Dermis blood vessel endothelial cell (primary cell): ENCODE results near the gene SPRR5. TPM values are rescaled to one million over a fixed set of nuclear protein-coding genes. Genes with fewer than 3 reads are reported as not detected.

Source experiments
- DNase-seq: peaks from one replicate; pipeline ENCODE4 v3.0.0; 2010
- total RNA-seq: library from RNA; depleted of rRNA; stranded (reverse); fragments of >200 nt; gene quantifications from 2 replicates; pipeline ENCODE4 v1.2.3, GENCODE V29; 2014

The SPRR5 gene
- total RNA-seq, 1 donor from 2014 or later: not detected

DNA sequence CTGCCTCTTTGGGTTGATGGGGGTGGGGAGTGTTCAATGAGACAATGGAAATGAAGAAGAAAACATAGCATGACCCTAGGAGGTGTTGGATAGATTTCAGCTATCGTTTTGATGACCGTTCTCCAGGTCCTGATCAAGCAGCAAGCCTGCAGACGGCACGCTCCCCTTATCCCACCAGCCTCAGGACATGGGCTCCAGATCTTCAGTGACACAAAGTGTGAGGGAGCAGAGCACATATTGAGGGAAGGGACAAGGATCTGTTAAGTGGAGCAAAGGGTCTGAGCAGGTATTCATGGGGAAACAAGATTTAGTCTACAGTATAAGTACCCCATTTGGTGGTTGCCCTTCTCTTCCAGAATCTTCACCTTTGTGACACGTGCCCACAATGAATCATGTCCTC is 4.7 kb downstream of the SPRR5 start:
- DNase-seq: no peak

DNA sequence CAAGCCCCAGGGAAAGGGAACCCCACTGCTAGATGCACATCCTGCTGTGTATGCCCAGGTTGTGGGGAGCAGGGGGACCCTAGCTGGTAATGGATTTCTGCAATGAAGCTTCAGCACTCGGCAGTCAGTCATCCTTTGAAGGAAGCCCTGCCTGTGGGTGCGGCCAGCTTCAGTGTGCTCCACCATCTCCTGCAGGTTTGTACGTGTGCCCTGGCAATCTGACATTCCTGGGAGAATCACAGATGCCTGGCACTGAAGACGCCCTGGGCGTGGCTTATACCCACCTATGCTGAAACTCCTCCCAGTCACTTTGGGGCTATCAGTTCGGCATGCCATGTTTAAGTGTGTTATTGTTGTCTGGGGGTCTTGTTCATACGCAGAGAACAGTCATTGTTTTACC is 6.8 kb downstream of the SPRR5 start:
- DNase-seq: no peak

DNA sequence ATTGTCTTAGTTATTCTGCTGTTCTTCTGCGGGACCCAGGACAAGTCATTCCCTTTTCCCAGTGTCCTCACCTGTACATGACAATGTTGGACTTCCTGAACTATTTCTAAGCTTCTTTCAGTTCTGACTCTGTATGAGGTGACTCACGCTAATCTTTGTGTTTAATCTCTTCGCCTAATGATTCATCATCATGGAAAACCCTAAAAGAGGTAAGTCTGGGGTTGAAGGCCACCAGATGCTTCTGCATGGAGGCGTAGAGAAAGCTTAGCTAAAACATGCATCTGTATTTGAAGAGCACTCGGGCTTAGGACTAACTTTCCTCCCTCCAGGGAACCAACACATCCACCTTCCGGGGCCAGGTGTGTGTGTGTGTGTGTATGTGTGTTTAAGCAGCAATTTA is 7.4 kb downstream of the SPRR5 start:
- DNase-seq: no peak

DNA sequence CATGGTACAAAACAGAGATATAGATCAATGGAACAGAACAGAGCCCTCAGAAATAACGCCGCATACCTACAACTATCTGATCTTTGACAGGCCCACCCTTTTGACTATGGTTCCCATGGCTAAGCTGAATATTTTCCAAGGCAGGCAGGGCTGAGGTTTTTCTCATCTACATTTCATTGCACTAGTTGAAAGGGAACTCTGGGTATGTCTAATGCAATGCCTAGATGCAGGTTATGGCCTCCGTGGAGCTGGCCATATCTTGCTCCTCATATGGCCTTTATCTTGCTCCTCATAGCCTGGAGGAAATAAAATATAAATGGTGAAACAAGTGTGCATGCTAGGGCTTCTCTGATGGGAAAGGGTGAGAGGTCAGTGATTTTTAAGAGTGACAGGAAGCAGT is 10.6 kb downstream of the SPRR5 start:
- no peak for DNase-seq

DNA sequence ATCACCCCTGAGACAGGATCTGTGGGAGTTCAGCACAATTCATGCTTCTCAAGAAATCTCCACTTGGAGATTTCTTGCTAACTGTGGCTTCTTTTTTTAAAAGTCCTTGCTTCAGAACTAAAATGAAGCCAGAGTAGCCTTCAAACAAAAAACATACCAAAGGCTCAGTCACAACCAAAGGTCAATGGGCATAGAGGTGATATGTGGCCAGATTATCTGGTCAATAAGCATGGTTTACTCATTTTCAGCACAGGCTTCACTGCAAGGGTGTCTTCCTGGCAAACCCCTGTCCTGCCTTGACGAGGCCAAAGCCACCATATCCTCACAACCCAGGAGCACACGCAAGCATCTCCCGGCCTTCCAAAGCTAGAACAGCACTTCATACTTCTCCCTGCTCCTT is 12.3 kb downstream of the SPRR5 start:
- DNase-seq: no peak

DNA sequence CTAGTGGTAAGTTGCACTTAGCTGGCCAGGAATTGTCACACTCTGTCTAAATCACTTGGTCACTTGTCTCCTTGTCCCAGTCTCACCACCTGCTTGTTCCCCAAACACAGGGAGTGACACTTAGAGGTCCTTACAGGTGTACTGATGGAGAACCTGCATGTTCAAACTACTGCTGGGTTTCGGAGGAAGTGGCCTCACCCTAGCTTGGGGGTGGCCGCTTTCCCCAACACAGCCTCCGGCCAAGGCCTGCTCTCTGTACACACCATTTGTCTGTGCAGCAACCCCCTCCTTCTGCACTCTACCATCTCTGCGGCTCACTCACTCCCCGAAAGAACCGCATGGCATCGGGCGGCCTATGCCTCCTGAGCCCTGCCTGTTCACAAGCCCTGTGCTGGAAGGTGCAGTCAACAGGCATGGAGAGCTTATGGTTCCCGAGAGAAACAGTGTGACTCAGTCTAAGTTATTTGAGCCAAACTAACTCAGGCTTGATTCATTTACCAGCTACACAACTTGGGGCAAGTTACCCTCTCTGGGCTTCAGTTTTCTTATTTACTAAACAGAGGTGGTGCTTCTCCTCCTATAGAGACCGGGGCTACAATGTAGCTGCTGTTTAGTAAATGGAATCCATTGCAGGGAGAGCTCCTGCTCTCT is 12.9 kb downstream of the SPRR5 start:
- DNase-seq: no peak

DNA sequence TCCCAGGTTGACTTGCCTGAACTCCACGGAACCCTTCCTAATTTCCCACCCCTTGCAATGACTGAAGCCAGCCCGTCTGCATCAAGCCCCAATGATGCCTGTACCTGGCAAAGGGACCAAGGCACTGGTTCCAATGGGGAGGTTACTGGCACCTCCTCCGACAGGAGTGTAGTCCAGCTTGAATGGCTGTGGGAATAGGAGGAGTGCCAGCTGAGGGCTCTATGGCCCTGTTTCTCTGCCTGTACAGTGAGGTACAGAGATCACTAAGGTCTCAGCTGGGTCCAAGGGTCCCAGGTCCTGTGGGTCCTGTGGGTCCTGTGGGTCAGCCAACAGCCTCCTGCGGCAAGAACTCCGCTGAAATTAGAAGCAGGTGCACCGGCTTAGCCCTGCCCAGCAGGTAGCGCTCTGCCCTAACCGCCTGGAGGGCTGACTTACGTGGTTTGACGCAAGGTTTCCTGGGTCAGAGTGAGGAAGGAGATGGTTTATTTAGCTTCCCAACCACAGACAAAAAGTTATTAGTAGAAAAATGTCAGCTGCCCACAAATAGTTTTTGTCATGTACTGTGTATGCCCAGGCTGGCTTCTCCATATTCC is 13.5 kb downstream of the SPRR5 start:
- no peak for DNase-seq

DNA sequence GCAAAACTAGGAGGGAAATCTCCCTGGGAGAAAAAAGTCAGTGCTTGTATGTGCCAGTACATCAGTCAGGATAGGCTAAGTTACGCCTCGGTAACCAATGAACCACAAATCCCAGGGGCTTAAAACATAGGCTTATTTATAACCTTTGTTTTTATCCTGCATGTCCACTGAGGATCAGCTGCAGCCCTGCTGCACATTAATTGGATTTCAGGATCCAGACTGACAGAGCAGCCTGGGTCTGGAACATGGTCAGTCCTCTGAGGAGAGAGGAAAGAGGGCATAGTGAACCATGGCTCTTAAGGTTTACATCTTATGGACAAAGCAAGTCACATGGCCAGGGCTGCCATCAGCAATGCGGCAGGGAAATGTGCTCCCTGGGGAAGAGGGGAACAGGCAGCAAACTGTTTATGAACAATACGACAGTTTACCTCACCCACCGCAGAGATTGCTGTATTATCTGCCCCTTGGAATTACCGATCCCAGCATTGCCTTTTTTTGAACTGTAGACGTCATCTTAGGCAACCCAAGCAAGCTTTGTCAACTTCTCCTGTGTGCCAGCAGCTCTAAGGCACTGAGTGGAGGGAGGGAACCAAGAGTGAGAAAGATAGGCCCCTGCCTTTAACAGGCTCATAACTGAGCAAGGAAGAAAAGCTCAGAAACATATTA is 14.4 kb downstream of the SPRR5 start:
- DNase-seq: no peak

DNA sequence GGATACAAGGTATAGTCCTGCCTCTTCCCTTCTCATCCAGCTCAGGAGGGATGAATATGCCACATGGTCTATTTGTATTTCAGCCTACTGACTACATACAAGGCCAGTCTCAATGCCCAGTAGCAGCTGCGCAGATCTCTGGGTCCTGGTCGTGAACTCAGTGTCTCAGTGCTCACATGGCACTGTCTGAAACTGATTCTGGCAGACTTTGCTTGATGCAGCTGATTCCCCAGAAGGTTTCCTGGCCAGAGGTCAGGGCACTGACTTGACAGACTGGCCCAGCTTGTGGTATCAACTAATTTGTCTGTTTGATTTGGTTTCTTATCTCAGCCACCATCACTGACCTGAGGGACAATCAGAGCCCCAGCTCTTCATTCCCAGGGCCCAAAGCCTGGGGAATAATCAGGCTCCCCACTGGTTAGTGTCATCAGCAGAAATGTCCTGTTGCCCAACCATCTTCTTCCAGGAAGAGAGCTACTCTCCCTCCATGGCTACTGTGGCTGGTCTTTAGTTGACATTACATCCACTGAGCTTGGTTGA is 15.9 kb downstream of the SPRR5 start:
- no peak for DNase-seq

DNA sequence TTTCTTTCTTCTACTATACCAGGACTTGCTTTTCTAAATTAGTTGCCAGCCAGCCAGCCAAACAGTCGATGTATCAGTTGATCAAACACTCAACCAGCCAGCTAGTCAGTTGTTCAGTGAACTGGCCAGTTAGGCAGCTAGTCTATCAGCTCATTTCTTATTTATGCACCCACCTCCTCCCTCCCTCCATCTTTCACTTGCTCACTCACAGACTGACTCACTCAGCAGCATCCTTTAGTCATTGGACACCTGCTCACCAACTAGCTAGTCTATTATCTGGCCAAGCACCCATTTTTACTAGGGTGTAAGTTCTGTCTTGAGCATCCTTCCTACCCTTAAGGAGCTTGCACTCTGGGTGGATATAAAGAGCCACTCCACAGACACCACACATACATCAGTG is 17.5 kb downstream of the SPRR5 start:
- no peak for DNase-seq

DNA sequence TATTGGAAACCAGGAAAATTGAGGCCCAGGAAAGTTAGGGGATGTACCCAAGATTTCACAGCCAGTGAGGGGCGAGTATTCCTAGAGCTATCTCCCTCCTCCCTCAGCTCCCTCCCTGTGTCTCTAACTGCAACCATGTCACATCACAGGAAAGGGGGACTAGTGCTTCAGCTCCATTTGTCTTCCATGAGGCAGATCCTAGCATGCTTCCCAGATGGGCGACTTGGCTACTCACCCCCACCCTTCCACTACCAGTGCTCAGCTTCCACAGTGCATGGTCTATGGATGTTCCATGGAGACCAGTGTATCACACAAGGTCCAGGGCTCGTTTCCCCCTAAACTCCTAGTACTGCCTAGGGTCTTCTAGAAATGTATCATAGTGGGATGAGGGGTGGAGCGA is 18.8 kb downstream of the SPRR5 start:
- DNase-seq: no peak

DNA sequence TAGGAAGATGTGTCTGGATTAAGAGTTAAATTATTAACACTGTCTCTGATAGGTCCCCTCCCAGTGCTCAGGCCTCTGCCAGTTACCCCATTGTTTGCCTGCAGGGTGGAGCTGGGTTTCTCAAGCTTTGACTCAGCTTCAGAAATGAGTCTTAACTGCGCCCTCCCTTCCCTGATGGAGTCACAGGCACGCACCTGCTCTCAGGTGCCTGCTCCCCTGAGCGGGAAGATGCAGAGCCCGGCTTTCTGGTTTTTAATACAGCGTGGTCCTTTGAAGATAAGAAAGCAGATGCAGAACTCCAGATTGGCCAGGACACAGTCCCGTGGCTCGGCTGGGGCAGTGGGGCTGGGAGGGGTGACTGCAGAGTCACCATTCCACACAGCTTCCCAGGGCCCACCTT is 20.2 kb downstream of the SPRR5 start:
- DNase-seq: no peak

DNA sequence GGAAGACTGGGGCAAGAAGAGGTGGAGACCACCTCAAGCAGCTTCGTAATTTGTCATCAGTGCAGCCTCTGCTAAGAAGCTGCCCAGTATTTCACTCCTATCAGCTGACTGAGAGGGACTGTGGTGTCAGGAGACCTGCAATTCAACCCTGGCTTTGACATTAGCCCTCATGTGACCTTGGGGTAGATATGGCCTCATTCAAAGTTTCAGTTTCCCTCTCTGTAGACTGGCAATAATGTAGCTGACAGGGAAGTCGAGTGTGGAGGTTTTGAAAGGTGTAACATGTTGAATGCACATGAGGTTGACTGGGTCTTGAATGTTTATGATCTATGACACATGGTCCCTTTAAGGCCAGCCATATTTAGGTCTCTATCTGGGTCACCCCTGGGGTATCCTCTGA is 21.2 kb downstream of the SPRR5 start:
- DNase-seq: no peak

DNA sequence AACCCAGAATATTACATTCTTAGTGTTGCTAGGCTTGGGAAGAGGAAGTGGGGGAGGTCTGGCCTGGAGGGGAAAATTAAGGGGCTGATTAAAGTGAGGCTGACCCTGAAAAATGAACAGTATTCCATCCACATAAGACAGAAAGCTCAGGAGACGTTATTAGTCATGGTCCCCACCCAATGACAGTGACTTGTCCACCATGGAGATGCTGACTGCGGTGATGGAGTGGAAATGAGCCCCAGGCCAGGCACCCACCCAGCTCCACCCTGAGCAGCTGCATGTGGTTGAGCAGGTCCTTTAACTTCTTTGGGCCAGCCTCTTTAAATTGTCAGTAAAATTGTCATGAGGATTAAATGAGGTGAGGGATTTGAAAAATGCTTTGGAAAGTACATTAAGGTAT is 22.0 kb downstream of the SPRR5 start:
- DNase-seq: no peak

DNA sequence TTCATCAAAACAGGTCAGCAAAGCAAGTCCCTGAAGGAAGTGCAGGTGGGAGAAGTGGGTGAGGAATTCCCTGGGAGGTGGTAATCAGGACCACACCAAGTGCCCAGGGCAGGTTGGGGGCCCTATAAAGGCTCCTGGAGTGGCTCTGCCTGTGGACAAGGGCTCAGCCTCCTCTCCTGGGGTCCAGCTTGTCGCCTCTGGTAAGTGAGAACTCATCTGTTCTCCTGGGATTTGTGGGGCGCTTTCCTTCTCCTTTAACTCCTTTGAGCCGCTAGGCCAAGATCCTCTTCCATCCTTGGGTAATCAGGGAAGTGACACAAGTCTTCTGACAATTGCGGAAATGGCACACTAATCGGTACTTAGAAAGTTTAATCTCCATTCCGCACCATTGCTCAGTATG is 23.5 kb downstream of the SPRR5 start, which contains the start of gene SPRR4:
Gene SPRR4, plus strand, starts transcription at position 154 of the 400 bp plus-strand sequence. CDS start 1,243 bp downstream, outside the sequence.
- no peak for DNase-seq

DNA sequence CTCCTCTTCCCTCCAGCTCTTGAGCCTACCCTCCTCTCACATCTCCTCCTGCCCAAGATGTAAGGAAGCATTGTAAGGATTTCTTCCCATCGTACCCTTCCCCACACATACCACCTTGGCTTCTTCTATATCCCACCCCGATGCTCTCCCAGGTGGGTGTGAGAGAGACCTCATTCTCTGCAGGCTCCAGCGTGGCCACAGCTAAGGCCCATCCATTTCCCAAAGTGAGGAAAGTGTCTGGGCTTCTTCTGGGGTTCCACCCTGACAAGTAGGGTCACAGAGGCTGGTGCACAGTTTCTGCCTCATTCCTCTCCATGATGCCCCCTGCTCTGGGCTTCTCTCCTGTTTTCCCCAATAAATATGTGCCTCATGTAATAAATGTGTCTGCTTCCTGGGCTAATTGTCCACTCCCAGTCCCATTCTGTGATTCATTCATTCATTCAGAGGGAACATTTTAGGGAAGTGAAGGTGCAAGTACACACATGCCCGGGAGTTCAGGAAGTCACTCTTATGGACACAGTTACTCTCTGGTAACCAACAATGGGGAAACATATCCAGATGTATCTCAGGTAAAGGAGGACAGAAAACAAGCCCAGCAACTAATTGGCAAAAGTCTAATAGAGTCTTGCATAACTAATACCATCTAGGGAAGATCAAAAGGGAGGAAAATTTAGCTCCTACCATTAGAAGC is 25.3 kb downstream of the SPRR5 start:
- DNase-seq: no peak

DNA sequence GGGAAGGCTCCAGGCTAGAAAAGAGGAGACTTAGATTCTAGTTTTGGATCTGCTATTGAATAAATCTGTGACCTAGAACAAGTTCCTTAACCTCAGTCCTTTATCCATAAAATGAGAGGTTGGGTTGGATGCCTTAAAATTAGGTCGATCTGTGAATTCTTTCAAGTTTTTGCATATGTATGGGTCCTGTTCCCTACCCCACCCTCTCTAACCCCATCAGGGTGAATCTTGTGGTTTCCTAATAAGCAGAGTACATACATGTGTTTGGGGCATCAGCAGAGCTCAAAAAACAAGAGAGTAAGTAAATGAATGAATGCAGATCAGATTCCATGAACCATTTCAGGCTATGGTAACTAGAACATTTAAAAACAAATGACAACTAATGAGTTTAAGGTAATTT is 29.7 kb downstream of the SPRR5 start:
- DNase-seq: no peak

DNA sequence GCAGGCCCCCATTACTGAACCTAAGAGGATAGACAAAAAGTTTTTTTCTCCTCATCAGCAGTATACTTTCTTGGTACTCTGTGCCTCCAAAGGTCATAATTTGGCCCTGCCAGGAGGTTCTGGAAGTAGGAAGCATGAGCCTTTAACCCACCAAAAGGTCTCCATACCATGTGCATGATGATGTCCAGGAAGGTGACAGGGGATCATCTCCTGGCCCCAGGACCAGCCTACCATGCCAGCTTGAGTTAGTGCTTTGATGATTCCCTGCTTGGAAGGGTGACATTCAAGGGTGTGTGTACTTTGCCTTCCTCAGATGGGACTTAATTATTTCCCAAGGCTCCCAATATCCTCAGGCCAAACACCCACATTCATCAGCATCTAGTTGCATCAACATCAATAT is 30.6 kb downstream of the SPRR5 start:
- no peak for DNase-seq

DNA sequence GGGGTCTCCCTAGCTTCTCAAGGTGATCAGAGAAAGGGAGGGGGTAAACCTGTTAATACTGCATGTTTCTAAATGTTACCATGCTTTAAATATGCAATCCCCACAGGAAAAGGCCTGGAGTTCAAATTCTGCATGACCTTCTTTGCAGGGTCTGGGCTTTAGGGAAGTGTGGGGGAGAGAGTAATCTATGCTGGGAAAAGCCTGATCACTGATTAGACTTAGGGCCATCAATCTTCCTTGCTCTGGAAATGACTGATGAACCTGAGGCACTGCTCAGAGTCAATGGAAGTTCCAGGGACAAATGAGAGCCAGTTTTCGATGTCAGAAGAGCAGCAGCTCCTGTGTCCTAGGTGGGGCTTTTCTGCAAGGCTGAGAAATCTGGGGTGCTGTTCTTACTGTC is 33.7 kb downstream of the SPRR5 start:
- DNase-seq: no peak

DNA sequence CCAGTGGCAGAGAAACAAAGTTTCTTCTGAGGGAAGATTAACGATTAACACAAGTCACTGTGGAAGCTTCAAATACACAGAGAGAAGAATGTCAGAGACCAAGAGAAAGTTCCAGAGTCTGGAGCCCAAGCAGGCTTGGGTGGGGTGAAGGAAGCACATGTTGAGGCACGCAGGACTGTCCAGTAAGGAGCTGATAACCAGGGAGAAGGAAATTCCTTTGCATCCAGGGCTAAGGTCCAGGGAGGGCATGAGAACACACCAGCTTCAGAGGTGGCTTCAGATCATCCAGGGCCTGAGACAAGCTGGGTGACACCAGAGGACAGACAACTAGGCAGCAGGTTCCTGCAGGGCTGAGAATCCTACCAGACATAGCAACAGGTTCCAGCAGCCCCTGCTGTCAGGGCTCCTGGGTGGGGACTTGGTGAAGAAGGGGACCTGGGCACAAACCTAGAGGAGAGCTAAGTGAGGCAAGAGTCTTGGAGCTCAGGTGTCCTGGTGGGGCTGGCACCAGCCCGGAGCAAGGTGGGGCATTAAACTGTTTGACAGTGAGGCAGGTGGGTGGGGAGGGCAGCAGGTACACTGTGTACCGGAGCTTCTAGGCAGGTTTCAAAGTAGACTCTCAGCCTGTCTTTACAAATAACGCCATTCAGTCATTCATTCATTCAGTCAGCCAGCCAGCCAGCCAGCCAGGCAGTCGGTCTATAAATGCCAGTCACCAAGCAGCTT is 34.3 kb downstream of the SPRR5 start:
- no peak for DNase-seq

DNA sequence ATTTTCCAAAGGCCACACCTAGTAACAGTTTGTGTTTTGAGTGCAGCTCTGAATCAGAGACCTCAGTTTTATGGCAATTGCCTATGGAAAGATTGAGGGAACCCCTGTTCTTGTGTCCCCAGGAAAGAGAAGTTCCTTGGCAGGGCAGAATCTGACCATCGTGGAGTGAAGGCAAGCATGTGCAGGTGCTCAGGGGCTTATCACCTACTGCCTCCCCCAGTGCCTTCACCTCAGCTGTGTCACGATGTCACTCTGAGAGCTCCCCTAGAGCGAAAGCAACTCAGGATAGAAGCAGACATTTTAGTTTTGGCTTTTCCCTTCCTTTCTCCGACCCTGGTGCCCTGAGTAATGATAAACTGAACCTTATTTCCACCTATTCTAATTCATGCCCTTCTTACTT is 35.1 kb downstream of the SPRR5 start:
- no peak for DNase-seq

DNA sequence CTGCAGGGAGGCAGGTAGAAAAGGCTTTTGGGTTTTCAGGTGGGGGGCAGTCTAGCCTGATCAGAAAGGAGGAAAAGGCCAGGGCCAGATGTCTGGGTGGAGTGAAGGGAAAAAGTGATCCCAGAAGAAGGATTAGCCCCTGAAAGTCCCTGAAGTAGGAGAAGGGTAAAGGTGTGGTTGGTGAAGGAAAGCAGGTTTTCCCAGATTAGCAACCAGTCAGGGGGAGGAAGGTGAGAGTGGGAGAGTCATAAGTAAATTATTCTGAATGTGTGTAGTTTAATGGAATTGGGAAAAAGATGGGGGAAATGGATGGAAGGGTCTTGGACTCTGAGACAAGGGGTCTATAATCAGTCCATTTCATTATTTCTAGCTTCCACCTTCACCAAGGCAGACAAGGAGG is 36.2 kb downstream of the SPRR5 start:
- no peak for DNase-seq

DNA sequence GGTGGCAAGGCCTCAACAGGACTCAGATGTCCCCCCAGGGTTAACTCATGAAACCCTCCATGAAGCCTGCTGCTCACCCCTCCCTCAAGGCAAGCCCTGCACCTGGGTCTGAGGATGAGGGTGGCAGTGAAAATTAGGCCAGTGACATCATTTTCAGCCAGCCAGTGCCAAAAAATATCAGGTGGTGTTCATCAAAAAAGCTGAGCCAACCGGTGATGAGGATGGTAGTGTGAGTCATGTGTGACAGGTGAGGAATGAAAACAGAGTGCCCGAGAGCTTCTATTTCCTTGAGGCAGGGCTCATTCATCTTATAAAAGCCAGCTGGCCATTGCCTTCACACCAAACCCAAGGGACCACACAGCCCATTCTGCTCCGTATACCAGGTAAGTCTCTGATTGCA is 36.7 kb downstream of the SPRR5 start, which contains the start of gene SPRR1A:
Gene SPRR1A, plus strand, starts transcription at position 339 of the 400 bp plus-strand sequence. CDS start 1,150 bp downstream, outside the sequence.
- DNase-seq: no peak
